Endodermal cell (in vitro differentiated cells): ENCODE data around the gene DNAJC8. TPM values are rescaled to one million over a fixed set of nuclear protein-coding genes. Genes with fewer than 3 reads are reported as not detected.

ENCODE experiments used
- DNase-seq: peaks from one replicate; pipeline ENCODE4 v3.0.0-alpha.2; 2017
- H3K27ac ChIP-seq: 2 replicates; pipeline ENCODE4 v1.5.1; 2013; ENCODE audit warnings: mild to moderate bottlenecking, low read depth, low read length, moderate library complexity
- H3K27me3 ChIP-seq: 2 replicates; pipeline ENCODE4 v1.6.1; 2013; ENCODE audit warnings: mild to moderate bottlenecking, low read length, moderate library complexity; ENCODE audit not compliant: insufficient read depth, control insufficient read depth, poor library complexity, severe bottlenecking
- H3K36me3 ChIP-seq: 2 replicates; pipeline ENCODE4 v1.7.0; 2013; ENCODE audit warnings: mild to moderate bottlenecking, low read length, moderate library complexity; ENCODE audit not compliant: control insufficient read depth, insufficient read depth
- H3K4me1 ChIP-seq: one replicate; pipeline ENCODE4 v1.7.0; 2013; ENCODE audit warnings: low read length; ENCODE audit not compliant: control insufficient read depth, insufficient read depth
- H3K4me3 ChIP-seq: 2 replicates; pipeline ENCODE4 v1.5.1; 2013; ENCODE audit warnings: mild to moderate bottlenecking, low read length, moderate library complexity
- H3K9ac ChIP-seq: 2 replicates; pipeline ENCODE4 v1.6.1; 2013; ENCODE audit warnings: mild to moderate bottlenecking, low read length, moderate library complexity; ENCODE audit not compliant: poor library complexity, severe bottlenecking; ENCODE audit errors: extremely low read depth
- H3K9me3 ChIP-seq: 2 replicates; pipeline ENCODE4 v1.6.1; 2013; ENCODE audit warnings: mild to moderate bottlenecking, low read length, moderate library complexity; ENCODE audit not compliant: control insufficient read depth
- H3K27ac Mint-ChIP-seq: 2 replicates; pipeline ENCODE4 v1.8.0; 2020; ENCODE audit warnings: mixed read lengths
- H3K27me3 Mint-ChIP-seq: 2 replicates; pipeline ENCODE4 v1.8.0; 2021; ENCODE audit warnings: mild to moderate bottlenecking, mixed read lengths; ENCODE audit not compliant: insufficient read depth
- H3K36me3 Mint-ChIP-seq: 2 replicates; pipeline ENCODE4 v1.8.0; 2020; ENCODE audit warnings: low read depth, mixed read lengths
- H3K4me1 Mint-ChIP-seq: 2 replicates; pipeline ENCODE4 v1.8.0; 2020; ENCODE audit warnings: mixed read lengths
- H3K4me3 Mint-ChIP-seq: 2 replicates; pipeline ENCODE4 v1.8.0; 2020; ENCODE audit warnings: mild to moderate bottlenecking, moderate library complexity, mixed read lengths
- H3K9me3 Mint-ChIP-seq: 2 replicates; pipeline ENCODE4 v1.8.0; 2020; ENCODE audit warnings: mild to moderate bottlenecking, mixed read lengths
- WGBS, 2 experiments: methylation state at CpG; one replicate each; pipeline versions ENCODE4 v1.1.5 to v1.1.7; 2013; ENCODE audit warnings: missing lambda C conversion rate in 2 of 2, mixed read lengths in 1 of 2; ENCODE audit not compliant: insufficient coverage in 1 of 2, insufficient read length in 1 of 2; 5-methylcytosine and 5-hydroxymethylcytosine counted together
- total RNA-seq, 2 donors: library from RNA; stranded (reverse); fragmentation: NEBNext Ultra II Directional in 1 of 2; extraction: Animal tissue kit (Norgen Biotek cat#: 25700) in 1 of 2; gene quantifications; 2 replicates in 1 of 2; 3 replicates in 1 of 2; pipeline ENCODE4 v1.2.1, GENCODE V29; 2021
- TF ChIP-seq, protein P1 (sequence below): fragments of 200-600 bp; sonication (generic); conservative IDR thresholded peaks from 2 replicates; pipeline ENCODE4 v1.5.0; 2021; ENCODE audit warnings: antibody characterized with exemption, mild to moderate bottlenecking

DNAJC8 gene
- total RNA-seq, 2 donors from 2014 or later, result 122 to 144 TPM

DNA sequence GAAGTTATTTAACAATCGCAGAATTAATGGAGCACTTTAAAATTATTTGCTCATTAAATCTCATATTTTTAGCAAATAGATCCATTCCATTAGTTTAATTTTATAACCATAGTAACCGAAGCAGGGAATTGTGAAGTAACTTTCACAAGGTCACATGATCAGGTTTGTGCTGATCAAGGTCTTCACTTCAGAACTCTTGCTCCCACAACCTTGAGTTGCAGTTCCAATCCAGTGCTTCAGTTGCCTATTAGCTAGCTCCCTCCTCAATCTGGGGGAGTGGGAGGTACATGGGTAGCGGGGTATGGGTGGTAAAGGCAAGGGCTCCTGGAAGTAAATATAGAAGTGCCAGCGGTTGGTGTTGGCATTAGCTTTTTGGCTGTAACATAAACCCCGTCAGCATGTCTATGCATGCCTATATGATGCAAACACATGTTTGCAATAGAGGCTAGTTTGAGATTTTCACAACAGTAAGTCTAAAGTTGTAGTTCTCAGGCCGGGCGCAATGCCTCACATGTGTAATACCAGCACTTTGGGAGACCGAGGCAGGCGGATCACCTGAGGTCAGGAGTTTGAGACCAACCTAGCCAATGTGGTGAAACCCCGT lies 8.9 kb upstream of the DNAJC8 start:
- no peak for DNase-seq
- TF ChIP-seq, protein P1, sequence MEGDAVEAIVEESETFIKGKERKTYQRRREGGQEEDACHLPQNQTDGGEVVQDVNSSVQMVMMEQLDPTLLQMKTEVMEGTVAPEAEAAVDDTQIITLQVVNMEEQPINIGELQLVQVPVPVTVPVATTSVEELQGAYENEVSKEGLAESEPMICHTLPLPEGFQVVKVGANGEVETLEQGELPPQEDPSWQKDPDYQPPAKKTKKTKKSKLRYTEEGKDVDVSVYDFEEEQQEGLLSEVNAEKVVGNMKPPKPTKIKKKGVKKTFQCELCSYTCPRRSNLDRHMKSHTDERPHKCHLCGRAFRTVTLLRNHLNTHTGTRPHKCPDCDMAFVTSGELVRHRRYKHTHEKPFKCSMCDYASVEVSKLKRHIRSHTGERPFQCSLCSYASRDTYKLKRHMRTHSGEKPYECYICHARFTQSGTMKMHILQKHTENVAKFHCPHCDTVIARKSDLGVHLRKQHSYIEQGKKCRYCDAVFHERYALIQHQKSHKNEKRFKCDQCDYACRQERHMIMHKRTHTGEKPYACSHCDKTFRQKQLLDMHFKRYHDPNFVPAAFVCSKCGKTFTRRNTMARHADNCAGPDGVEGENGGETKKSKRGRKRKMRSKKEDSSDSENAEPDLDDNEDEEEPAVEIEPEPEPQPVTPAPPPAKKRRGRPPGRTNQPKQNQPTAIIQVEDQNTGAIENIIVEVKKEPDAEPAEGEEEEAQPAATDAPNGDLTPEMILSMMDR, result no peak
- Mint-ChIP-seq H3K4me1 (peaks cover 4% of the 10 kb centered on the region), H3K4me3 (no peak overlapping the region), H3K9me3 (no peaks in the 10 kb centered on the region), H3K36me3 (peaks cover 9% of the 10 kb centered on the region), H3K27me3 (no peaks in the 10 kb centered on the region), H3K27ac (no peak overlapping the region)
- Histone ChIP-seq H3K4me3 (no peak overlapping the region), H3K4me1 (no peaks in the 10 kb centered on the region), H3K27ac (no peak overlapping the region), H3K9me3 (no peaks in the 10 kb centered on the region), H3K9ac (no peak overlapping the region), H3K36me3 (peaks cover 10% of the 10 kb centered on the region), H3K27me3 (no peaks in the 10 kb centered on the region)
- WGBS, 2 experiments, result 94 to 95% methylated on average over 10 of the region's 10 CpGs

DNA sequence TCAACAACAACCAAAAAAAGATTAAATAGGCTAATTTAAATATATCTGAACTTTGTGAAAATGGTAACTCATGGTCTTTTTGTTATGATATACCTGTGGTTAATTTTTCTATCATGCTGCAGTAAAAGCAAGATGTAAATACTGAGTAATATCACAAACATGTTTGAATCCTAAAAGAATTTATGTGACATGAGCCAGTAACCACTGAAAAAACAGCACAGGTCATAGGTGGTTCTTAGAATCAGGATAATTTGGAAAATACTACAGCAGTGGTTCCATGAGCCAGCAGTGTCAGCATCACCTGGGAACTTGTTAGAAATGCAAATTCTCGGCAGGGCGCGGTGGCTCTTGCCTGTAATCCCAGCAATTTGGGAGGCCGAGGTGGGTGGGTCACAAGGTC lies 7.2 kb upstream of the DNAJC8 start:
- no peaks in the 10 kb centered on the region for H3K4me1 ChIP-seq
- H3K9me3 Mint-ChIP-seq, result no peaks in the 10 kb centered on the region
- peaks cover 9% of the 10 kb centered on the region for H3K36me3 Mint-ChIP-seq
- 89 to 95% methylated on average over 4 of the region's 4 CpGs for WGBS, 2 experiments
- no peaks in the 10 kb centered on the region for H3K27me3 Mint-ChIP-seq
- no peak overlapping the region for H3K27ac Mint-ChIP-seq
- H3K9me3 ChIP-seq, result no peaks in the 10 kb centered on the region
- no peak overlapping the region for H3K4me3 Mint-ChIP-seq
- no peaks in the 10 kb centered on the region for H3K27me3 ChIP-seq
- TF ChIP-seq, protein P1, result no peak
- no peak overlapping the region for H3K9ac ChIP-seq
- peaks cover 3% of the 10 kb centered on the region for H3K4me1 Mint-ChIP-seq
- peaks cover 10% of the 10 kb centered on the region for H3K36me3 ChIP-seq
- no peak overlapping the region for H3K27ac ChIP-seq
- DNase-seq, result no peak
- H3K4me3 ChIP-seq, result no peak overlapping the region

DNA sequence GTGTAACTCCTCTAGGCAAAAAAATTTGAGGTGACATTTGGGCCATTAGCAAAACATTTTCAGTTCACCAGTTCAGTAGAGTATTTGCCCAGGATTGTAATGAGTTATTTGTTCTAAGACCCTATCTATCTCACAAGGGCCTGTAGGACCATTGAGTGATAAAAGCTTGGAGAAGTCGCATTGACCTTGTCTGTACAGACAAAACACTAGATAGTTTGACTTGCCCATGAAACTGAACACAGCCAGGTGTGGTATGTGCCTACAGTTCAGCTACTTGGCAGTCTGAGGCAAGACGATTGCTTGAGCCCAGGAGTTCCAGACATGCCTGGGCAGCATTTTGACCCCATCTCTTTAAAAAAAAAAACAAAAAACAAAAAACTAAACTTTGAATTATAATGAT lies 6.2 kb upstream of the DNAJC8 start:
- DNase-seq, result no peak
- Mint-ChIP-seq H3K4me3 (no peak overlapping the region), H3K27ac (no peak overlapping the region), H3K36me3 (peaks cover 6% of the 10 kb centered on the region), H3K9me3 (no peaks in the 10 kb centered on the region), H3K27me3 (no peaks in the 10 kb centered on the region), H3K4me1 (peaks cover 3% of the 10 kb centered on the region)
- Histone ChIP-seq H3K36me3 (peaks cover 10% of the 10 kb centered on the region), H3K4me3 (no peak overlapping the region), H3K27me3 (no peaks in the 10 kb centered on the region), H3K4me1 (no peaks in the 10 kb centered on the region), H3K9me3 (no peaks in the 10 kb centered on the region), H3K9ac (no peak overlapping the region), H3K27ac (no peak overlapping the region)
- WGBS, 2 experiments, result 93 to 100% methylated on average over 1 to 2 of the region's 2 CpGs
- TF ChIP-seq, protein P1, result no peak
